Measurements from ENCODE around the gene NR0B1.

Gene NR0B1

DNA sequence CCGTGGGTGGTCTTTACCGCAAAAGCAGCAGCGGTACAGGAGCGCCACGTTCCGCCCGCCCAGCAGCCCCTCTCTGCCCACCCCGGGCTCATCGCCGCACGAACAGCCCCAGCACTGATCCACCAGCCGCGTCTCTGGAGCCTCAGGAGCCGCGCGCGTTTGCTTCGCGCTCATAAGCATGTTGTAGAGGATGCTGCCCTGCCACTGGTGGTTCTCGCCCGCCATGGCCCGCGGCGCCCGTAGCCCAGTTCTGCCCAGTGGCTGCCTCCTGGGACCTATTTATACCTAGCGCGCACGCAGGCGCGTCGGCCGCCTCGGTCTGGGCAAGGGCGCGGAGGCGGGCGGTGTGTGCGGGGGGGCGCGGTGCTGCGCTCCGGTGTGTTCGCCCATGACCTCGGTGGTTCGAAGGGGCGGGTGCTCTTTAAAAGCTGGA lies at the start of gene NR0B1:
NR0B1 (minus strand) TSS at position 252 of the 433 bp plus-strand sequence; CDS start at position 225, 27 bp downstream.
- DNase-seq = no peak

DNA sequence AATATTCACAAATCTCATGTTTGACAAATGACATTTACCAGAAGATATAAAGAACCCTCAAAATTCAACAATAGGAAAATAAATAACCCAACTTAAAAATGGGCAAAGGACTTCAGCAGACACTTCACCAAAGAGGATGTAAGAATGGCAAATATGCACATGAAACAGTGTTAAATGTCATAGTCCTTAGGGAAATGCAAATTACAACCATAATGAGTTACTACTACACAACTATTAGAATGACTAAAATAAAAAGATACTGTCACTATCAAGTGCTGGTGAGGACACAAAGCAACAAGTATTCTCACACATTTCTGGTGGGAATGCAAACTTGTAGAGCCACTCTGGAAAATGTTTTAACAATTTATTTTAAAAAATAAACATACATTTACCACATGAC lies 40.8 kb upstream of the NR0B1 start:
- DNase-seq = no peak

- DNase-seq = no peak
Measured at GRCh38 chrX:30343206-30343605, 34.0 kb upstream of the NR0B1 start.

DNA sequence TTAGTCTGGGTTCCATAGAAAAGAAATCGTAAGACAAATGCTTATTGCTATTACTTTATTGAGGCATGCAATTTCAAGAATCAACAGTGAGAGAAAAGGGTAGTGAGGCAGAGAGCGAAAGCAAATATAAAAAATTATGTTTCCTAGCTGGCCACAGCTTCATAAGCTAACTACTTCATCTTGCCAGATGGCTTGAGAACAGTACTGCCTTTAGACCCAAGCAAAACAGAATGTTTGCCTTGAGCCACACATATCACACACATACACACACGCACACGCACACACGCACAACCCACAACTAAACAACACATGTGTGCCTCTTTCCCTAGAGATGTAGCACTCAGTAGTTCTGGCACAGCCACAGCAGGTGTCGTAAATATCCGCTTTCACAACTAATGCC lies 31.6 kb upstream of the NR0B1 start:
- DNase-seq = no peak

DNA sequence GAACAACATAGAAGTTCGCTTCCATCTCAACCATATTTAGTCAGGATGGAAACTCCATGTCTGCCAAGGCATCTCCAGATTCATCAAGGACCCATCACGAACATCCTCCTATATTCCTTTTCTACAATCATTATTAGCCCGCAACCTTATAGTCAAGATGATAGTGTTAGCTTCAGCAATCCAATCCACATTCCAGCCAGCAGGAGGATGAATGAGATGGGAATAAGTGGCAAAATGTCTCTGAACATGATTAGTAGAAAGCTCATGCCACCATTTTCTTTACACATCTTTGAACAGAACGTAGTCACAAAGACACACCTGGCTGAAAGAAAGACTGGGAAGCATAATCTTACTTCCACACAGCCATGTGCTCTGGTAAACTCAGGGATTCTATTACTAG lies 18.6 kb upstream of the NR0B1 start:
- DNase-seq = no peak

DNA sequence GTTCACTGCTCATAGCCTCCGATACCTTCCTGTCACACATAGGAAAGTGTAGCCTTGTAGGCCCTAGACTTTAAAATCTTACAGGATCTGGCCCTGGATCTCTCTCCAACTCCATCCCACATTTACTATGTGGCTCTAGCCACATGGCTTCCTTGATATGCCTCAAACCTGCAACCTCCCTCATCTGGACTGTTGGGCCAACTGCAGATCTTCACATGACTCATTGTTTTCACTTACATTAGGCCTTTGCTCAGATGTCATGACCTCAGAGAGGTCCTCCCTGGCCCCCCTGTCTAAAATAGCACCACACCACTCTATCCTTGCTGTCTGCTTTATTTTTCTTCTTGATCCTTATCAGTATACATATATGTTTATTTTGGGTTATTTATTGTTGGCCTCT lies 8.1 kb upstream of the NR0B1 start:
- DNase-seq = no peak

- DNase-seq = no peak
Measured at GRCh38 chrX:30313322-30313721, 4.1 kb upstream of the NR0B1 start.

GRCh38 chrX:30312858-30313257 lies 3.7 kb upstream of the NR0B1 start:
- DNase-seq = no peak

DNA sequence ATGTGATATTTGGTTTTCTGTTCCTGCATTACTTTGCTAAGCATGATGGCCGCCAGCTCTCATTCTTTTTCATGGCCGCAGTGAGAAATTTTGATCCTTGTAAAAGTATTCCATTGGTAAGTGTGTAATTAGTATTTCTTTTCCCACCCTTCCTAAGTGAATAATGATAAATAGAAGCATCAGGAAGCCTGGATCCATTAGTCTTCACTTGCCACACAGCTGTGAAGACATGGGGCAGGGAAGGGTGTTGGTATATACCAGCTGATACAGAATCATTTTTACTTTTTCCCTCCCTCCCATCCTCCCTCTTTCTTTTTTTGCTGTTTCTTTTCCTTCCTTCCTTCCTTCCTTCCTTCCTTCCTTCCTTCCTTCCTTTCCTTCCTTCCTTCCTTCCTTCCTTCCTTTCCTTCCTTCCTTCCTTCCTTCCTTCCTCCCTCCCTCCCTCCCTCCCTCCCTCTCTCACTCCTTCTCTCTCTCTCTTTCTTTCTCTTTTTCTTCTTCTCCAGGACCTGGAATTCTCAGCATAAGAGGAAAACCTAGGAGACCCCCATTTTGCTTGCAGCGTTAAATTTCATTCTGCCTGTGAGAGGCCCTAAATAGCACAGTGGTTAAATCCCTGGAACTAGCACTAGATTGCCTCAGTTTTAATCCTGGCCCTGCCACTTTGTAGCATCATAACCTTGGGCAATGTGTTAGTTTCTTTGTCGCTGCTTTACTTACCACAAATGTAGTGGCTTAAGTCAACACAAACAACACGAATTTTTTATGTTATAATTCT lies 1.4 kb upstream of the NR0B1 start:
- DNase-seq = no peak

DNA sequence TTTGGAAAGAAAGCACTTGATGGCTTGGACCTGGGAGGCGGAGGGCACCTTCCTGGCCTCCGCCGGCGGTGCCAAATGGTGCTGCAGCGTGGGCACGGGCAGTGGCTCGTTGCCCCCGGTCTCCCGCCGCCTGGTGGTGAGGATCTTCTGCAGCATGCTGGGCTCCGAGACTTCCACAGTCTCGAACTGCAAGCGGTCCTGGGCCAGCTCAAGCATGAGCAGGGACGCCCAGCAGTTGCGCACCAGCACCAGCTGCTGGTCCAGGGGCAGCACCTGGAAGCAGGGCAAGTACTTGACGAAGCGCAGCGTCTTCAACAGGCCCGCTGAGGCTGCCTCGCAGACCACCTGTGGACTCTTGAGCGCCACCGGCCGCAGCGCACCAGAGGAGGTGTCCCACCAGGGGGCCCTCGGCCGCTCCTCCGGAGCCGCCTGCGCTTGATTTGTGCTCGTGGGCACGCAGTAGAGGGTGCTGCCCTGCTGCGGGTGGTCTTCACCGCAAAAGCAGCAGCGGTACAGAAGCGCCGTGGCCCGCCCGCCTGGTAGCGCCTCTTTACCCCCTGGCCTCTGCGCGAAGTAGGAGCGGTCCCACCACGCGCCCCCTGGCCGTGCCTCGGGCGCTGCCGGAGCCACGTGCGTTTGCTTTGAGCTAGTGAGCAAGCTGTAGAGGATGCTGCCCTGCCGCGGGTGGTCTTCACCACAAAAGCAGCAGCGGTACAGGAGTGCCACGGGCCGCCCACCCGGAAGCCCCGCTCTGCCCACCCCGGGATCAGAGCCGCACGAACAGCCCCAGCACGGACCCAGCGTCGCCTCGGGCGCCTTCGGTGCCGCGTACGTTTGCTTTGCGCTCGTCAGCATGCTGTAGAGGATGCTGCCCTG lies 689 bp downstream of the NR0B1 start:
- no peak for DNase-seq

- no peak for DNase-seq
Measured at GRCh38 chrX:30307466-30307865, 1.7 kb downstream of the NR0B1 start.

DNA sequence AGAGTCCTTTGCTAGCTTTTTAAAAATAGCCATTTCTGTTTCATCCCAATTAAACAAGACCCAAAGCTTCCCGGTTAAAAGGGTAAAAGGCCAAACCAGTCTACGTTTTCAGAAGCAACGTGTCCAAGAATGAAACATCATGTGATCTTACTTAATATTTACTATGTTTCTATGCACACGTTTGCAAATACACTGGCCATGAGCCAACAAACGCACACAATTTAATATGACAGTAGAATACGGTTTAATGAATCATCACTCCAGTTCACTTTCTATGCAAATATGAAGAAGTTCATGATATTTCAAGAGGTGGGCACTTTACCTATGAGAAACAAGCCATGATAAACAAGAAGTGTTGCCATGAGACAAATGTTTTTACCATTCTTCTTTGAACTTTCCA lies 4.3 kb downstream of the NR0B1 start:
- no peak for DNase-seq

GRCh38 chrX:30302956-30303355 lies 6.2 kb downstream of the NR0B1 start:
- DNase-seq = no peak

DNA sequence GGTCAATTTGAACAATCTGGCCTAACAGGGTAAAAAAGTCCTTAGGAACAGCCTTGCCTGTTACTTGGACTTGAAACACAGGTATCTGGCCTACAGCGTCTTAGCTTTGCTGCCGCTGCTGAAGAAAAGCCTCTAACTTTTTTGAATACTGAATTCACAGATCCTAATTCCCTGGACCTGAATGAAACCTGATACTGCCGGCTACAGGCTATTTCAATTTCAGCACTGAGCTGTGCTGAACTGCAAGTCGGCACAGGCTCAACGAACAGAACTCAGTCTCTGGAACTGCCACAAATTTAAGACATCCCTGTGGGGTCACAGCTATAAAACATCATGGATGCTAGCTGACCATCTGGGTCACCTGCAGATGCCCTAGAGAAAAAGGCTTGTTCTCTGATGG lies 7.2 kb downstream of the NR0B1 start:
- no peak for DNase-seq

DNA sequence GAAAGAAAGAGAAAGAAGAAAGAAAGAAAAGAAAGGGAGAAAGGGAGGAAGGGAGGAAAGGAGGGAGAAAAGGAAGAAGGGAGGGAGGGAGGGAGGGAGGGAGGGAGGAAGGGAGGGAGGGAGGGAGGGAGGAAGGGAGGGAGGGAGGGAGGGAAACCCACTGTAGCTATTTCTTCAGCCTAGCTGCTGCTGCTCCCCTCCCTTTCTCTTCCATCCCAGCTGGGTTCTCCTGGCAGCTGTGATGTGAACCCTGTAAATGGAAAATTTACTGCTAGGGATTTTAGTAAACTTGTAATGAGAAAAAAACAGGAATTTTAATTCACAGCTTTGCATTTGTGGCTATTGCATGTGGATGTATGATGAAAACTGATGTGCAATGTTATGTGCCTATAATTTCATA lies 8.0 kb downstream of the NR0B1 start:
- DNase-seq = no peak

GRCh38 chrX:30296408-30297254 lies 12.6 kb downstream of the NR0B1 start:
- no peak for DNase-seq

DNA sequence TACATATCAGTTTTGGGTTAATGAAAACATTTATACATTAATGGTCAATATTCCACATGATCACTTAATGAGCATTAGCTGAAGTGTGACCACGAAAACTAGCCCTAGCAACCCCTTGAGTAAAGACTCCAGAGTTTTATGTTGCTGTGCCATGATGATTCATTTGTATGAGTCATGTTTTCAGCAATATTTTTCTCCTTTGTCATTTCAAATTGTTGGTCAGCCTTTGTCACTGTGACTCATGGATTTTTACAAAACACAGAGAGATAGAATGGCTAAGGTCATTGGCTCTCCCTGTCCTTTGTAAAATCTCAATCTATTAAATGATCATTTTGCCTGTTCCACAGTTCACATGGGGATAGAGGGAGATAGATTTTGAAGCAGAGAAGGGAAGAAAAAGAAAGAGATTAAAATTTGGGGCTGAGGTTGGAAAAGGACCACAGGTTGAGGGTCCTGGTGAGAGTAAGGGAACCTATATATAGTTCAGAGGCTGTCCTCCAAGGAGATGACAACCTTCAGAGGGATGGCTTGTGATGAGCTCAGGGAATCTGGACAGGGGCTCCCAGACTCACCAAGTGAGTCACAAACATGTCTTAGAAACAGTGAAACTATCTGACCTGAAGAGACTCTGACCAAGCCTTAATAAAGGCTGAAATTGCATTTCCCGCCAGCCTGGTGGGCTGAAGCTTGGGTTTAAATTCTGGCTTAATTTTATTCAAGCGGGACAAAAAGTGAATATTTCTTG lies 25.6 kb downstream of the NR0B1 start:
- DNase-seq = no peak

DNA sequence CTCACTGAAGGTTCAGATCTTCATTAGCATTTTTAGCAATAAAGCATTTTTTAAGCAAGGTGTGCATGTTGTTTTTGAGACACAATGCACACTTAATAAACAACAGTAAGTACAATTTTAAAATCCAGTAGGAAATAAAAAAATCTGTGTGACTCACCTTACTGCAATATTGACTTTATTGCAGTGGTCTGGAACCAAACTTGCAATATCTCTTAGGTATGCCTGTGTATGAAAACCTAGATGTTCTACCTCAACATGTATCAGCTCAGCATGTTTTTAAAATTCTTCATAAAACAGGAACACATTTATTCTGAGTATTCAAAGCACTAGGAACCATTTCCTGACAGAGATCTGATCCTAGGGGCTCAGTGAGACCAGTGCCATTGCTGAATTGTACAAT lies 26.7 kb downstream of the NR0B1 start:
- no peak for DNase-seq

DNA sequence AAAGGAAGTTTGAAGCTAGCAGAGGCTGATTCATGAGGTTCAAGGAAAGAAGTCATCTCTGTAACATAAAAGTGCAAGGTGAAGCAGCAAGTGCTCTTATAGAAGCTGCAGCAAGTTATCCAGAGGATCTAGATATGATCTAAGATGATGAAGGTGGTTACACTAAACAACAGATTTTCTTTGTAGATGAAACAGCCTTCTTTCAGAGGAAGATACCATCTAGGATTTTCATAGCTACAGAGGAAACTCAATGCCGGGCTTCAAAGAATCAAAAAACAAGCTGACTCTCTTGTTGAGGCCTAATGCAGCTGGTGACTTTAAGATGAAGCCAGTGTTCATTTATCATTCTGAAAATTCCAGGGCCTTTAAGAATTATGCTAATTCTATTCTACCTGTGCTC lies 28.8 kb downstream of the NR0B1 start:
- DNase-seq = no peak

DNA sequence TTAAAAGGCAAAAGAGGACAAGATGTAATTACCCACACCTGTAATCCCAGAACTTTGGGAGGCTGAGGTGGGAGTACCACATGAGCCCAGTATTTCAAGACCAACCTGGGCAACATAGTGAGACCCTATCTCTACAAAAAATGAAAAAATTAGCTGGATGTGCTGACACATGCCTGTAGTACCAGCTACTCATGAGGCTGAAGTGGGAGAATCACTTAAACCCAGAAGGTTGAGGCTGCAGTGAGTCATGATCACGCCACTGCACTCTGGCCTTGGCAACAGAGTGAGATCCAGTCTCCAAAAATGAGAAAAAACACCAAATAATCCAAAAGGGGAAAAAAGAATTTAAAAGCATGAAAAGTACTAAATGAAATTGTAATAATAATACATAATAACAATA lies 30.8 kb downstream of the NR0B1 start:
- no peak for DNase-seq

DNA sequence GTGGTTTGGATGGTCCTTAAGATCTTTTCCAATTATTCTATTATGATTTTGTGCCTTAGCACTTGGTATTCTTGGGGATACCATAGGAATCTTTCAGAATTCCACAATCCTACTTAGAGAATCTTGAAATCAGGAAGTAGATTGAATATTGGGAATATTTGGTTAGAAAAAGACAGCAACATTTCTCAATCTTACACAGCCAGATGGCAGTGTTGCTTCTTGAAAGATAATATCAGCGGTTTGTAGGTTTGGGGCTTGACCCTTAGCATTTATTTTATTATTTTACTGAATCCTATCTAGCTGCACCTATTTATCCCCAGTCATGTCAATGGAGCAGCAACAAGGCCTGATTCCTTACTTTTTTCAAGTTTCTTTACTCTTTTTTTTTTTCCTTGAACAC lies 33.7 kb downstream of the NR0B1 start:
- no peak for DNase-seq

GRCh38 chrX:30270639-30271038 lies 38.6 kb downstream of the NR0B1 start:
- no peak for DNase-seq

DNA sequence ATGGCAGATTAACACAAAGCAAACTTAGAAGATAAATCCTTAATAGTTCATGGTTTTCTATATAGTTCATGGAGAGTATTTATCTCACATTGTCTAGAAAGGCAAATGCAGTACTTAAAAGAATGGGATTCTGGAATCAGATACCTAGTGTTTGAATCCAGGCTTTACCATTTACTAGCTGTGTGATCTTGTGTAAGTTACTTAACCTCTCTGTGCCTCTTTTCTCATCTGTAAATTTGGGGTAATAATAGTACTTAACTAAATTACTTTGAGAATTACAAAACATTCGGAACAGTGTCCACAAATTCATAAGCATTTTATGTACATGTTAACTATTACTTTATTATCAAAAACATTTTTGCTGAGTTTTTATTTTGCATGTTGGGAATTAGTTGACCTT lies 46.4 kb downstream of the NR0B1 start:
- no peak for DNase-seq
